Liver (tissue), 3 donors: ENCODE measurements around the gene MITD1.

Experiments used
- EGR1 ChIP-seq, 2 donors: IDR thresholded peaks; 2 replicates each; pipeline ENCODE4 v1.6.1; 2016 to 2018; ENCODE audit warnings: antibody characterized with exemption in 2 of 2, low read depth in 2 of 2
- FOXA2 ChIP-seq: IDR thresholded peaks from 2 replicates; pipeline ENCODE4 v1.6.1; 2016; ENCODE audit warnings: antibody characterized with exemption
- HNF4A ChIP-seq, 2 donors: conservative IDR thresholded peaks; 2 replicates each; pipeline ENCODE4 v1.6.1; 2016; ENCODE audit warnings: antibody characterized with exemption in 2 of 2, mild to moderate bottlenecking in 2 of 2
- RAD21 ChIP-seq, 2 donors: IDR thresholded peaks; 2 replicates each; pipeline ENCODE4 v1.6.1; 2016; ENCODE audit warnings: antibody characterized with exemption in 2 of 2, mild to moderate bottlenecking in 2 of 2
- RXRA ChIP-seq, 2 donors: IDR thresholded peaks; 2 replicates each; pipeline ENCODE4 v1.6.1; 2017 to 2018; ENCODE audit warnings: antibody characterized with exemption in 2 of 2, mild to moderate bottlenecking in 1 of 2
- TAF1 ChIP-seq: conservative IDR thresholded peaks from 2 replicates; pipeline ENCODE4 v1.6.1; 2016; ENCODE audit warnings: antibody characterized with exemption, mild to moderate bottlenecking
- YY1 ChIP-seq: IDR thresholded peaks from 2 replicates; pipeline ENCODE4 v1.6.1; 2016; ENCODE audit warnings: antibody characterized with exemption, mild to moderate bottlenecking
- TF ChIP-seq, protein P1 (sequence below): fragments of 150-350 bp; IDR thresholded peaks from 2 replicates; pipeline ENCODE4 v1.5.1; 2017; ENCODE audit warnings: improper control_type of control experiment, low read depth, low read length; ENCODE audit not compliant: missing input control
- TF ChIP-seq, protein P2 (sequence below): IDR thresholded peaks from 2 replicates; pipeline ENCODE4 v1.6.1; 2016; ENCODE audit warnings: antibody characterized with exemption
- TF ChIP-seq, protein P3 (sequence below): IDR thresholded peaks from 2 replicates; pipeline ENCODE4 v1.6.1; 2016; ENCODE audit warnings: antibody characterized with exemption
- TF ChIP-seq, protein P4 (sequence below): IDR thresholded peaks from 2 replicates; pipeline ENCODE4 v1.6.1; 2016; ENCODE audit warnings: antibody characterized with exemption, mild to moderate bottlenecking
- donor health status: healthy.
- donor health status: healthy.

DNA sequence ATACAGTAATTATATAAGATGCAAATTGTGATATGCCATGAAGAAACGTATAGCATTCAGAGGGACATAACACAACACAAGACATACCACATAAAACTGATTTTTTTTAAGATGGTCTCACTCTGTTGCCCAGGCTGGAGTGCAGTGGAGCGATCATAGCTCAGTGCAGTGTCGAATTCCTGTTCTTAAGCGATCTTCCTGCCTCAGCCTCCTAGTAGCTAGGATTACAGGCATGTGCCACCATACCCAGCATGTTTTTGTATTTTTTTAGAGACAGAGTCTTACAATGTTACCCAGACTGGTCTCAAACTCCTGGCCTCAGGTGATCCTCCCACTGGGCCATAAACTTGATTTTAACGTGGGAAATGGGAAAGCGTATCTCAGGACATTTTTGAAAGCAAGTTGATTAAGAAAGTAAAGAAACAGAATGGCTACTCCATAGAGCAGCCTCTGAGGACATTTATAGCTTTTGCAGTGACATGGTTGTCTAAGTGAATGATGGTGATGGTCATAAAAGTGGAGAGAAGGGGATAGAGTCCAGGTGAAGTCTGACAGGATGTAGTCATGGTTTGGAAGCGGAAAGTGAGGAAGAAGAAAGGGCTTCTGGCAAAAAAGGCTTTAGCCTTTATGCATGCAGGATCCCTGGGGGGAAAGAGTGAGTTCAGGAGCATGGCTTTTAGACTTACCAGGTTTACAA is 28.5 kb downstream of the MITD1 start:
- TF ChIP-seq, protein P1, sequence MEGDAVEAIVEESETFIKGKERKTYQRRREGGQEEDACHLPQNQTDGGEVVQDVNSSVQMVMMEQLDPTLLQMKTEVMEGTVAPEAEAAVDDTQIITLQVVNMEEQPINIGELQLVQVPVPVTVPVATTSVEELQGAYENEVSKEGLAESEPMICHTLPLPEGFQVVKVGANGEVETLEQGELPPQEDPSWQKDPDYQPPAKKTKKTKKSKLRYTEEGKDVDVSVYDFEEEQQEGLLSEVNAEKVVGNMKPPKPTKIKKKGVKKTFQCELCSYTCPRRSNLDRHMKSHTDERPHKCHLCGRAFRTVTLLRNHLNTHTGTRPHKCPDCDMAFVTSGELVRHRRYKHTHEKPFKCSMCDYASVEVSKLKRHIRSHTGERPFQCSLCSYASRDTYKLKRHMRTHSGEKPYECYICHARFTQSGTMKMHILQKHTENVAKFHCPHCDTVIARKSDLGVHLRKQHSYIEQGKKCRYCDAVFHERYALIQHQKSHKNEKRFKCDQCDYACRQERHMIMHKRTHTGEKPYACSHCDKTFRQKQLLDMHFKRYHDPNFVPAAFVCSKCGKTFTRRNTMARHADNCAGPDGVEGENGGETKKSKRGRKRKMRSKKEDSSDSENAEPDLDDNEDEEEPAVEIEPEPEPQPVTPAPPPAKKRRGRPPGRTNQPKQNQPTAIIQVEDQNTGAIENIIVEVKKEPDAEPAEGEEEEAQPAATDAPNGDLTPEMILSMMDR: no peak
- TF ChIP-seq, protein P2, sequence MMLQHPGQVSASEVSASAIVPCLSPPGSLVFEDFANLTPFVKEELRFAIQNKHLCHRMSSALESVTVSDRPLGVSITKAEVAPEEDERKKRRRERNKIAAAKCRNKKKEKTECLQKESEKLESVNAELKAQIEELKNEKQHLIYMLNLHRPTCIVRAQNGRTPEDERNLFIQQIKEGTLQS: no peak
- TF ChIP-seq EGR1 (IDR thresholded peaks at IDR 0.05; ENCODE audit: low read depth in 2 of 2) (no peak), YY1 (no peak), HNF4A (conservative IDR thresholded peaks at IDR 0.05) (no peak), TAF1 (no peak), RAD21 (IDR thresholded peaks at IDR 0.05) (no peak), FOXA2 (no peak), RXRA (IDR thresholded peaks at IDR 0.05) (no peak)
- TF ChIP-seq, protein P3, sequence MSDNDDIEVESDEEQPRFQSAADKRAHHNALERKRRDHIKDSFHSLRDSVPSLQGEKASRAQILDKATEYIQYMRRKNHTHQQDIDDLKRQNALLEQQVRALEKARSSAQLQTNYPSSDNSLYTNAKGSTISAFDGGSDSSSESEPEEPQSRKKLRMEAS: no peak
- TF ChIP-seq, protein P4, sequence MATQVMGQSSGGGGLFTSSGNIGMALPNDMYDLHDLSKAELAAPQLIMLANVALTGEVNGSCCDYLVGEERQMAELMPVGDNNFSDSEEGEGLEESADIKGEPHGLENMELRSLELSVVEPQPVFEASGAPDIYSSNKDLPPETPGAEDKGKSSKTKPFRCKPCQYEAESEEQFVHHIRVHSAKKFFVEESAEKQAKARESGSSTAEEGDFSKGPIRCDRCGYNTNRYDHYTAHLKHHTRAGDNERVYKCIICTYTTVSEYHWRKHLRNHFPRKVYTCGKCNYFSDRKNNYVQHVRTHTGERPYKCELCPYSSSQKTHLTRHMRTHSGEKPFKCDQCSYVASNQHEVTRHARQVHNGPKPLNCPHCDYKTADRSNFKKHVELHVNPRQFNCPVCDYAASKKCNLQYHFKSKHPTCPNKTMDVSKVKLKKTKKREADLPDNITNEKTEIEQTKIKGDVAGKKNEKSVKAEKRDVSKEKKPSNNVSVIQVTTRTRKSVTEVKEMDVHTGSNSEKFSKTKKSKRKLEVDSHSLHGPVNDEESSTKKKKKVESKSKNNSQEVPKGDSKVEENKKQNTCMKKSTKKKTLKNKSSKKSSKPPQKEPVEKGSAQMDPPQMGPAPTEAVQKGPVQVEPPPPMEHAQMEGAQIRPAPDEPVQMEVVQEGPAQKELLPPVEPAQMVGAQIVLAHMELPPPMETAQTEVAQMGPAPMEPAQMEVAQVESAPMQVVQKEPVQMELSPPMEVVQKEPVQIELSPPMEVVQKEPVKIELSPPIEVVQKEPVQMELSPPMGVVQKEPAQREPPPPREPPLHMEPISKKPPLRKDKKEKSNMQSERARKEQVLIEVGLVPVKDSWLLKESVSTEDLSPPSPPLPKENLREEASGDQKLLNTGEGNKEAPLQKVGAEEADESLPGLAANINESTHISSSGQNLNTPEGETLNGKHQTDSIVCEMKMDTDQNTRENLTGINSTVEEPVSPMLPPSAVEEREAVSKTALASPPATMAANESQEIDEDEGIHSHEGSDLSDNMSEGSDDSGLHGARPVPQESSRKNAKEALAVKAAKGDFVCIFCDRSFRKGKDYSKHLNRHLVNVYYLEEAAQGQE: no peak
